GM18505 (cell line): ENCODE data around the gene KCNH1.

Source experiments
- ATAC-seq: cut with Tn5 transposase; IDR thresholded peaks from one replicate; pipeline ENCODE4 v1.9.1; 2021; ENCODE audit not compliant: unreplicated experiment
- POLR2A ChIP-seq: IDR thresholded peaks from 4 replicates; pipeline ENCODE4 v1.6.1; 2011; ENCODE audit warnings: borderline replicate concordance; ENCODE audit not compliant: insufficient read depth, insufficient read length; ENCODE audit errors: extremely low read depth

KCNH1 gene

DNA sequence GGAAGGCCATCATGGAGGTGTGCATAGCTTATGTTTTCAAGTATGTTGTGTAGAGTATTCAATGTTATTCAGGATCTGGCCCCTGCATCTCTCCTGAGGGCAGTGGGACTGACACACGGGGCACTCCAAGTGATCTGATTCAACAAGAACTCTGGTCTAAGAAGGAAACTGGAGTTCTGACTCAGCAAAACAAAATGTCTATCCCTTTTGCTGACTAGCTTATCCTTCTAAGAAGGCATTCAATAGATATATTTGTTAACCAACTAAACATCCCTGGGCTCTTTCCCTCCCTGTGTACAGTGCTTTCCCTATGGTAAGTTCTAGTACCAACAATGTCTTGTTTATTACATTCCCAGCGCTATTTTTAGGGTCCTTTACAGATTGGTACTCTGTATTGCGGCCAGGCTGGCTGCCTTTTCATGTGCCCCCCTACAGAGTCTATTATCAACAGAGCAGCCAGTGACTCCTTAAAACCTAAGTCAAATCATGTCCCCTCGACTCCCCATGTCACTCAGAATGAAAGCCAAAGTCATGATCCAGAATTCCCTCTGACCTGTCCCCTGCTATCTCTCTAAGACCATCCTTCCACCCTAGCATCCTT, 304.9 kb downstream of the KCNH1 start:
- no peak for TF ChIP-seq POLR2A
- no peak for ATAC-seq

DNA sequence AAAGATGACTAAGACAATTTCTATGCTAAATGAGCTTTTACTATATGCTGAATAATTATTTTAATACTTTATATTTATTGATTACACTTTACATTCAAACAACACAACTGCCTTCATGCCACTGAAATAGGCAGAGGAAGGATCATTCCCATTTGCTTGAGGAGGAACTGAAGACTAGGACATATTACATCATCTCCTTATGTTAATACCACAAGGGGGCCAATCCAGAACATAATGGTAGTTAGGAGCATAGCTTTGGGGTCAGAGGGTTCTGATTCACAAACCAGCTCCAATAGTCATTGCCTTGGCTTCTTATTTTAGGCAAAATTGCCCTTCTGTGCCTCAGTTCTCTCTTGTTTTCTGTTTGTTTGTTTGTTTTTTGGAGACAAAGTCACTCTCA, 306.5 kb downstream of the KCNH1 start:
- no peak for TF ChIP-seq POLR2A
- no peak for ATAC-seq

DNA sequence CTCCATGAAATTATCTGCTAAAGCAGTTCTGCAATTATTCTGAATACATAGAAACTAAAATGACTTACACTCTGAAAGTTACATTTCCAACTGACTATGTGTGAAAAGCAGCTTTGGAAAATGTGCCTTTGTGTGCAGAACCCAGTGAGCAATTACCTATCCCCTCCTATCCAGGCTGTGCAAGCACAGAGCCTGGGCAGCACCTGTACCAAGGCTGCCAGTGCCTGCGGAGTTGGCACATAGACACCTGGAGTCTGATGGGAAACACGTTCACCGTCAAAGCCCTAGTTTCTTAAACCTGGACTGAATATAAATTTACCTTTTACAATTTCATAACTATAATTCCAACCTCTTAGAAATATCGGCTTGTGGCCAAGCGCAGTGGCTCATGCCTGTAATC, 307.3 kb downstream of the KCNH1 start:
- no peak for TF ChIP-seq POLR2A
- ATAC-seq = no peak

DNA sequence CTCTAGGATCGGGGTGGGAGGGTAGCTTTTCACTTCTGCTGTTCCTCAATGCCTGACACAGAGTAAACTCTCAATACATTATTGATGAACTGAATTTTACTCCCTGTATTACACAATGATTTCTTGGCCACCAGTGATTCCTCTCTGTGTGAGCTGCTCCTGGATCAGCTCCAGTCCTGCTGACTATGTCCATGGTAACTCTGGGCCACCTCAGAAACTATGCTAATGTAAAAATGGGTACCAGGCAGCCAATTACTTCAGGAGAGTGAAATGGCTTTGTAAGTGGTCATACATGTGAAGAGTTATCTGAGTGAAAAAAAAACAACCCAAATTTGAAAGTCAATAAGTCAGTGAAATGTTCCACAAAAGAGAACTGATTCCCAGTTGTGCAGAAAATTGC, 311.0 kb downstream of the KCNH1 start:
- no peak for TF ChIP-seq POLR2A
- ATAC-seq = no peak

DNA sequence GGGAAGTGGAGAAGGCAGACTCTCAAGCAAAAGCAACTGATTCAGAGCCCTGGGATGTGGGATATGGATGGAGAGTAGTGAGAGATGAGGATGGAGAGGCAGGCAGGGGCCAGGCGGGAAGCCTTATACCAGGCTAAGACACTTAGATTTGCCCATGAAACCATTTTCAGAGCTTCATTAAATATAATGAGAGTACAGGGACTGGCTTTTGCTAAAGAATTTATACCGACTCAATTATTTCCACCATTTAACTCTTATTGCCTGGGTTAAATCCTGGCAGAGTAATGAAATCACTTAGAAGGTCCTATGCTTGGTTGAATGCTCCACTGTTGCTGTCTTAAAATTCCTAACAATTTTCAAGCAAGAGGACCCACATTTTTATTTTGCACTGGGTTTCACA, 311.7 kb downstream of the KCNH1 start:
- ATAC-seq = no peak
- no peak for TF ChIP-seq POLR2A

DNA sequence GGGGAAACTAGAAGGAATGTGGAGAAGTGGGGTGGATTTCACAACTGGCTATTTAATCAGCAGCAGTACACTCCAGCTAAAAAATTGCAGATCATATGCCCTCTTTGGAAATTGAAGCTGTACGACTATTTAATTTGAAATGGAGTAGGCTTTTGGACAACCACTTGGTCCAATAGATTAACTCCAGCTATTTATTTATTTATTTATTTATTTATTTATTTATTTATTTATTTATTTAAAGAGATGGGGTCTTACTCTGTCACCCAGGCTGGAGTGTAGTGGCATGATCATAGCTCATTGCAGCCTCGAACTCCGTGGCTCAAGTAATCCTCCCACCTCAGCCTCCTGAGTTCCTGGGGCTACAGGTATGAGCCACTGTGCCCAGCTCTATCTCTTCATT, 312.3 kb downstream of the KCNH1 start:
- no peak for TF ChIP-seq POLR2A
- ATAC-seq = no peak

DNA sequence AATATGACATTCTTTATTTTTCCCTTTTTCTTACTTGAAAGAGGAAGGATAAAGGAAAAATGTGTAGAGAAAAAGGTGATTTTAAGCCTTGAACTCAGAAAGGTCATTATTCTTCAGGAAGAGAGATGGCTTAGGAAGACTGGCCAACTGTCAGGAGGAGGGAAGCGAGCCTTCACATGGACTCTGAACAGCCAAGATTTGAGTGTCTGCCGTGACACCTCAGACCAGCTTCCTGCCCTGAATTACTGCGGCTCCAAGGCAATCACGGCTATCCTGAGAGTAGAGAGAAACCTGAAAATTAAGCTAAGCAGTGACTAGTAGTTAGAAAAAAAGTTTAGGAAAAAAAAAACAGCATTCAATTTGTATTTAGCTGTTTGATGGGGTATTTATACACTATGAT, 314.7 kb downstream of the KCNH1 start:
- TF ChIP-seq POLR2A = no peak
- no peak for ATAC-seq

DNA sequence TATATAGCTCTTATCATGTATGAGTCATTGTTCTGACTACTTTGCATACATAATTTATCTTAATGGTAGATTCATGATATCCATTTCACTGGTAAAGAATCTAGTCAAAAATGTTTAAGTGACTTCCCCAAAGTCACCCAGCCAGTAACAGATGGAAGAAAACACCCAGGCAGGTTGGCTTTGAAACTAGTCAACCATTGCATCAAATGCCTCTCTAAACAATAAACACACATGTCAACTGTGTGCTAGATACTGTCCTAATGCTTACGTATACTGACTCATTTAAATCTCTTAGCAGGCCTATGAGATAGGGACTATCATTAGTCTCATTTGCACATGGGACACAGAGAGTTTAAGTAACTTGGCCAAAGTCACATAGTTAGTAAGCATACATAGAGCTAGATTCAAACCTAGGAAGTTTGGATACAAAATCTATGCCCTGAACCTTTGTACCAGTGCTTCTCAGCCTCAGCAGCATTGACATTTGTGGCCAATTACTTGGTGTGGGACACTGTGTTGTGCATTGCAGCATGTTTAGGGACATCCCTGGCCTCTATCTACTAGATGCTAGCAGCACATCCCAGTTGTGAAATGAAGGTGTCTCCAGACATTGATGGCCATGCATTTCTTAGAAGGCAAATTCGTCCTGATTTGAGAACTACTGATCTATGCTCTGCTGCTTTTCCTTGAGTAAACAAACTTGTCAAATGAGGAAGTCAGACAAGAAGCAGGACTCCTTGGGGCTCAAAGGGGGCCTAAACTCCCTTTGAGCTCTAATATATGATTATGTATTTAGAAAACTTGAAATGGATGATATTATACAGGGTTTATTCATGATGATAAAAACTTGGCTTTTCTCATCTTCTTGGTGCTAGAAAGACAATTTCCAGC, 316.3 kb downstream of the KCNH1 start:
- TF ChIP-seq POLR2A = no peak
- ATAC-seq = no peak

DNA sequence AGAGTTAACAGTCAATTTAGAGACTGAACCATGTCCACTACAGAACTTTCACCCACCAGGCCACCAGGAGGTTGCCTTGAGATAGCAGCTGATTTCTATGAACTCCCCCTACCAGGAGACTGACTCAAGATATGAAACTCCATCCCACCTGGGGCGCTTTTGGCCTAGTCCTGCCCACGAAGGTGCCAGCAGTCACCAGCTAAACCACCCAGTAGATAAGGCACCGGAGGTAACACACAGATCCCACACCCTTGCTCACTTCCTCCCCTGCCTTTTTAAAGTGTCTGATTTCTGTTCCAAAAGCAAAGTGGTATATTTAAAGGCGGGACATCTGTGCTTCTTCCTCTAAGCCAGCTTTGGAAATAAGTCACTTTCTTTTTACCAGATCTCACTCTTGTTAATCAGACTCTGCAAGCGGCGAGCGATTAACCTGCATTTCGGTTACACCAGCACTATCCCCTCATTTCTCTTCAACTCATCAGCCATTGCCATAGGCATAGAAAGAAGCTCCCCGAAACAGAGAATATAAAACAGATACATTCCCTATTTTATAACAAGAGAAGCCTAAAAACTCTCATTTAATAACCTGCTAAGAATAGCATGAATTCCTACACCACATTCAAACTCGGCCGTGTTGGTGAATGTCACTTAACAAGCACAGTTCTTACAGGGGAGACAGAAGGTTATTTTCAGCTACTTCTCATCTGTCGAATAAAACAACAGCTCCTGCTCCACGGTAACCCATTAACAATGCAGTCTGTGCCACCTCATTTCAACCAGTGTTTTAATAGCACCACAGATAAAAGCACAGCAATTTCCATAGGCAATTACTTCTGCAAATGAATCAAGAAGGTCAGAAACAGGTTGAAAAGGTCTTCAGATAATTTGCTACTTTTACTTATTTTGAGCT, 318.1 kb downstream of the KCNH1 start:
- no peak for TF ChIP-seq POLR2A
- no peak for ATAC-seq

DNA sequence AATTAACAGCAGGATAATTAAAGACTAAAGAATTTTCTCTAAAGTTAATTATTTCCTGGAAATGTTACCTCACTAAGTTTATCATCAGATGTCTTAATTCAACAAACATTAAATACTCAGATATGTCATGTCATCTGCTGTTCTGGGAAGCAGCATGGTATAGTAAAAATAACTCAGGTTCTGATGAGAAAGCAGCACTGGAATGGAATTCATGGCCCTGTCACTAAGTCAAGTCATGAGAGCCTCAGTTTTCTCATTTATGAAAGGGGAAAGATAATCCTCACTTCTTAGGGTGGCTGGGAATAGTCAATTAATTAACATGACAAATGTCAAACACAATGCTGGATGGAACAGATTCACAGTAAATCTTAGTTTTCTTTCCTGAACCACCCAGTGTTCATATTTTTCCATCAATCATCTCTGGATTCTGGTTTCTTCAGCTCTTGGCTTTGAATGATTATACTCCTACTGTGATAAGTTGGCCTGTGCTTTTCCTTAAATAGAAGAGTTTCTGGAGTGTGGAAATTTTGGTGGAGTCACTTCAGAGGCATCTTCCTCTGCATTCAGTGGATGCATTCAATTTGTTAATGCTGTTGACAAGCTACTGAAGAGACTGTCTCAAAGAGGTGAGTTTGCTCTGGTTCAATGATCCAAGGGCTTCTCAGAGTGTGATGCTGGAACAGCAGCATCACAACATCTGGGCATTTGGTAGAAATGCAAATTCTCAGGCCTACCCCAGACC, 319.4 kb downstream of the KCNH1 start:
- TF ChIP-seq POLR2A = no peak
- no peak for ATAC-seq

DNA sequence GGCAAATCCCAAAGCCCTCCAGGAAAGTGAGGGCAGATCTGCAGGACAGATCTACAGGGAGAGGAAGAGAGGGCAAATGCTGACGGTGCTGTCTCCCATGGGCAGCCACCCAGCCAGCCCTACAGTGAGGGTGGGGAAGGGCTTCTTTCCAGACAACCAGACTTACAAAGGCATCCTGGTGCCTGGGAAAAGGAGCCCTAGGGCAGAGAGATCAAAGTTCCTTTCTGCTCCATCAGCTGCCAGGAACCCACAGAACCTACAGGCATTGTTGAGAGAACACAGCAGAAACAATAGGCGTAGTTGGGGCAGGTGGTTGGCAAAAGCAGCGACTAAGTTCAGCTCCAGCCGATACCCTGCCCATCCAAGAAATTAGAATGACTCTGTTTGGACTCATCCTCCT, 332.4 kb downstream of the KCNH1 start:
- TF ChIP-seq POLR2A = no peak
- ATAC-seq = no peak

DNA sequence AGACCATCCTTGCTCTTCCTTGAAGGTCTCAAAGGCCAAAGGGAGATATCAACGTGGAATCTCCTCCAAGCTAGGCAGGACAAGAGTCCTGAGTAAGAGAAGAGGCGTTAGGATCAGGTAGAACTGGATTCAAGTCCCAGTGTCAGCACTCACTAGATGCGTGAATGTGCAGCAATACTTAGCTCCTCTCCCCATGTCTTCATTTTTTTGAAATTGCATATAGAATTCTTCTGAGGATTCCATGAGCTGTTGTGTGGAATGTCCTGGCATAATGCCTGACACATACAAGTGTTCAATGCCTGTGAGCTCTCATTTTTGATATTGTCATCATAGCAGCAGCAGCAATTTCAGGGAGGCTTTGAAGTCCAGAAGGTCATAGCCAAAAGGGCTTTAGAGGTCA, 333.2 kb downstream of the KCNH1 start:
- ATAC-seq = no peak
- TF ChIP-seq POLR2A = no peak

DNA sequence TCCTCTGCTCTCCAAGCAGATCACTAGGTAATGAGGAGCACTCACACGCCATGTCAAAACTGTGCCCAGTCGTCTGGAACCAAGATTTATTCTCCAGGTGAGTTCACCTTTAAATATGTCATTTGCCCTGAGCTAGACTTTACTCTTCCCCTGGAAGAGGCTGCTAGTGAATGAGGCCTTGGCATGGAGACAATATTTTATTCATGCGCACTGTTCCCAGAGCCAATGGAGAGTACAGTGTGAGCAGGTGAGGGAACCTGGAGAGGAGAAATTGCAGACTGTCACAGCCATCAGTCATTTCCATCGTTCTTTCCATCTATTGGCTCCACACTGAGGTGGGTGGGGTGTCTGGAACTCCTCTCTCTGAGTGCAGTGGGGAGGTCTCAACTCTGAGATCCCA, 333.6 kb downstream of the KCNH1 start:
- TF ChIP-seq POLR2A = no peak
- ATAC-seq = no peak
